ENCODE results near the gene PEA15. TPM values are rescaled to one million over a fixed set of nuclear protein-coding genes. Genes with fewer than 3 reads are reported as not detected.

Gene PEA15
- total RNA-seq, 1 experiment from 2014 or later: 153 TPM

GRCh38 chr1:160245434-160245833 is 40.2 kb downstream of the PEA15 start:
- CTCF ChIA-PET: no interaction called here
- H3K4me3 Mint-ChIP-seq (ENCODE audit: low read depth, unreplicated experiment): no peak overlapping the region
- no peaks in the 10 kb centered on the region for H3K27me3 Mint-ChIP-seq (ENCODE audit: unreplicated experiment)
- TF ChIP-seq CTCF (IDR thresholded peaks at IDR 0.05; ENCODE audit: unreplicated experiment): no peak
- no TSS peak for BruUV-seq (replicated peaks)
- intact Hi-C loops (cut with micrococcal nuclease; ENCODE audit: unreplicated experiment): no loop called here
- H3K36me3 Mint-ChIP-seq (ENCODE audit: insufficient read depth, unreplicated experiment): no peaks in the 10 kb centered on the region
- peak overlapping the region; percentile 25 for H3K27ac Mint-ChIP-seq (ENCODE audit: unreplicated experiment)
- no peaks in the 10 kb centered on the region for H3K9me3 Mint-ChIP-seq (ENCODE audit: low read depth, unreplicated experiment)
- DNase-seq: no peak
- H3K4me1 Mint-ChIP-seq (ENCODE audit: low read depth, unreplicated experiment): peaks cover 10% of the 10 kb centered on the region

- no peak overlapping the region for H3K4me3 Mint-ChIP-seq (ENCODE audit: low read depth, unreplicated experiment)
- TF ChIP-seq CTCF (IDR thresholded peaks at IDR 0.05; ENCODE audit: unreplicated experiment): no peak
- H3K27ac Mint-ChIP-seq (ENCODE audit: unreplicated experiment): no peak overlapping the region
- peaks cover 10% of the 10 kb centered on the region for H3K4me1 Mint-ChIP-seq (ENCODE audit: low read depth, unreplicated experiment)
- H3K27me3 Mint-ChIP-seq (ENCODE audit: unreplicated experiment): no peaks in the 10 kb centered on the region
- DNase-seq: no peak
- no peaks in the 10 kb centered on the region for H3K36me3 Mint-ChIP-seq (ENCODE audit: insufficient read depth, unreplicated experiment)
- intact Hi-C loops (cut with micrococcal nuclease; ENCODE audit: unreplicated experiment): no loop called here
- no peaks in the 10 kb centered on the region for H3K9me3 Mint-ChIP-seq (ENCODE audit: low read depth, unreplicated experiment)
- CTCF ChIA-PET: interaction anchor here (0.8 kb wide), 1 partner anchor 13 kb away, joined by 3 read pairs; no protein-coding TSS in a partner anchor
- no TSS peak for BruUV-seq (replicated peaks)
Observed at GRCh38 chr1:160247053-160247452, 41.9 kb downstream of the PEA15 start.

- no peaks in the 10 kb centered on the region for H3K9me3 Mint-ChIP-seq (ENCODE audit: low read depth, unreplicated experiment)
- BruUV-seq (replicated peaks): no TSS peak
- H3K36me3 Mint-ChIP-seq (ENCODE audit: insufficient read depth, unreplicated experiment): peaks cover 4% of the 10 kb centered on the region
- no peak overlapping the region for H3K27ac Mint-ChIP-seq (ENCODE audit: unreplicated experiment)
- CTCF ChIA-PET: interaction anchor here (1.6 to 3.1 kb wide), 4 partner anchors 40 to 193 kb away, joined by 3 to 54 read pairs (median 28); no protein-coding TSS in a partner anchor
- peaks cover 10% of the 10 kb centered on the region for H3K4me1 Mint-ChIP-seq (ENCODE audit: low read depth, unreplicated experiment)
- no peak for TF ChIP-seq CTCF (IDR thresholded peaks at IDR 0.05; ENCODE audit: unreplicated experiment)
- DNase-seq: no peak
- H3K4me3 Mint-ChIP-seq (ENCODE audit: low read depth, unreplicated experiment): no peak overlapping the region
- intact Hi-C loops (cut with micrococcal nuclease; ENCODE audit: unreplicated experiment): no loop called here
- H3K27me3 Mint-ChIP-seq (ENCODE audit: unreplicated experiment): no peaks in the 10 kb centered on the region
Observed at GRCh38 chr1:160251011-160251410, 45.8 kb downstream of the PEA15 start.

GRCh38 chr1:160251687-160252526 is 46.7 kb downstream of the PEA15 start:
- peak; percentile 61 for DNase-seq
- H3K27ac Mint-ChIP-seq (ENCODE audit: unreplicated experiment): no peak overlapping the region
- CTCF ChIA-PET: interaction anchor here (0.6 to 3.1 kb wide), 17 partner anchors 9 to 216 kb away, joined by 3 to 54 read pairs (median 4); partner anchors contain the start of genes CASQ1 and DCAF8

More at GRCh38 chr1:160251687-160252526, 46.7 kb downstream of the PEA15 start:
- intact Hi-C loops (cut with micrococcal nuclease; ENCODE audit: unreplicated experiment): loop anchor here (1.0 kb wide), 3 partner anchors 59 to 206 kb away; no protein-coding TSS in a partner anchor
- H3K36me3 Mint-ChIP-seq (ENCODE audit: insufficient read depth, unreplicated experiment): peaks cover 4% of the 10 kb centered on the region
- no peak overlapping the region for H3K4me3 Mint-ChIP-seq (ENCODE audit: low read depth, unreplicated experiment)
- TF ChIP-seq CTCF (IDR thresholded peaks at IDR 0.05; ENCODE audit: unreplicated experiment): peak; percentile 70
- no TSS peak for BruUV-seq (replicated peaks)
- no peaks in the 10 kb centered on the region for H3K27me3 Mint-ChIP-seq (ENCODE audit: unreplicated experiment)
- H3K4me1 Mint-ChIP-seq (ENCODE audit: low read depth, unreplicated experiment): peaks cover 7% of the 10 kb centered on the region
- no peaks in the 10 kb centered on the region for H3K9me3 Mint-ChIP-seq (ENCODE audit: low read depth, unreplicated experiment)

All from Calu3 (cell line).